ENCODE results near the gene TTLL5. TPM values are rescaled to one million over a fixed set of nuclear protein-coding genes. Genes with fewer than 3 reads are reported as not detected.

TTLL5 gene
- total and polyA plus RNA-seq, 2 of the 4 experiments (the other 2 are of a cell fraction) = 11.9 to 16.7 TPM

DNA sequence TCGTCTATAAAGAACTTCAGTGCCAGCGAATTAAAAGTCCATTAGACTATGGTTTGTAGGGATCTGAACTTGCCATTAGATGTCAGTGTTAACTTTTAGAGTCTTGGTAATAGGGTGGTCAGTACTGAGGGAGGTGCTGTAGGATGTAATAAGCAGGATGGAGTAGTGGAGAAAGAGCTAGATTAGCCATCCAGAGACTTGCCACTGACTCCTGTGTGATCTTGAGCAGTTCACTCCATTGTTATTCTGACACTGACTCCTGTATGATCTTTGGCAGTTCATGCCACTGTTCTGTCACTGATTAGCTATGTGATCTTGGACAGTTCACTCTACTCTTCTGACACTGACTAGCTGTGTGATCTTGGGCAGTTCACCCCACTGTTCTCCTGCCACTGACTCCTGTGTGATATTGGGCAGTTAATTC is 133.6 kb downstream of the TTLL5 start:
- no peaks in the 10 kb centered on the region for H3K4me1 ChIP-seq (ENCODE audit: control insufficient read depth, insufficient read depth, low read length)
- H3K23ac ChIP-seq (ENCODE audit: low read depth, low read length) = no peak overlapping the region
- intact Hi-C loops (cut with micrococcal nuclease) (loop anchor here (1.0 to 2.0 kb wide), 2 partner anchors 84 to 188 kb away; no protein-coding TSS in a partner anchor), in situ Hi-C loops (cut with MboI; ENCODE audit: low sequenced_read_pairs) (loop anchor here (10.0 kb wide), 1 partner anchor 190 kb away; the partner anchor contains the start of genes IFT43 and TGFB3), dilution Hi-C loops (cut with HindIII; ENCODE audit: low sequenced_read_pairs, unreplicated experiment) (no loop called here)
- H3K9me1 ChIP-seq (ENCODE audit: insufficient read depth, low read length) = no peaks in the 10 kb centered on the region
- POLR2A ChIA-PET (ENCODE audit: unreplicated experiment) = no interaction called here
- no peaks in the 10 kb centered on the region for H3K27me3 ChIP-seq (ENCODE audit: control insufficient read depth, insufficient read depth, low read length)
- no peaks in the 10 kb centered on the region for H3K9me3 ChIP-seq (ENCODE audit: control insufficient read depth, insufficient read depth, low read length)
- H2BK5ac ChIP-seq (ENCODE audit: low read depth, low read length, poor library complexity, severe bottlenecking) = no peak overlapping the region
- H3K36me3 ChIP-seq (ENCODE audit: control insufficient read depth, insufficient read depth, low read length) = peaks cover 3% of the 10 kb centered on the region
- no peak overlapping the region for H3K56ac ChIP-seq (ENCODE audit: extremely low read depth, insufficient read depth, low read length)
- H2BK15ac ChIP-seq (ENCODE audit: low read depth, low read length) = no peak overlapping the region
- no peak overlapping the region for H3K4me3 ChIP-seq (ENCODE audit: insufficient read depth, low read depth, low read length)
- BruUV-seq (replicated peaks) = no TSS peak
- 0 out of 2 replicates have a peak overlapping the region, but pooled peaks have one; percentile 19 for H3K14ac ChIP-seq (replicated peaks; ENCODE audit: low read depth, low read length)
- H3K18ac ChIP-seq (ENCODE audit: low read depth, low read length) = no peak overlapping the region
- H3K4me2 ChIP-seq (ENCODE audit: low read depth, low read length) = no peak overlapping the region
- H4K91ac ChIP-seq (ENCODE audit: insufficient read depth, low read depth, low read length) = no peak overlapping the region
- H4K8ac ChIP-seq (ENCODE audit: low read depth in 2 of 2, low read length in 2 of 2) = no peak overlapping the region
- peak overlapping the region; percentile 17; the same call in 1 of the 2 replicates for H2AK5ac ChIP-seq (ENCODE audit: low read depth, low read length)
- no peak overlapping the region for H3K9ac ChIP-seq (ENCODE audit: low read depth, low read length)
- no peaks in the 10 kb centered on the region for H3K79me1 ChIP-seq (ENCODE audit: low read depth in 1 of 2, low read length in 2 of 2)
- H2BK20ac ChIP-seq (ENCODE audit: low read depth, low read length) = no peak overlapping the region
- no peak overlapping the region for H2AFZ ChIP-seq (replicated peaks; ENCODE audit: low read length, poor library complexity)
- H2AK9ac ChIP-seq (replicated peaks; ENCODE audit: low read depth, low read length, poor library complexity) = no peak overlapping the region
- H3K27ac ChIP-seq (ENCODE audit: insufficient read depth, low read length) = no peak overlapping the region
- H4K20me1 ChIP-seq (ENCODE audit: insufficient read depth, low read length) = peaks cover 3% of the 10 kb centered on the region; the same call in 1 of the 2 replicates
- no CpG with 5 or more reads among the region's 2 CpGs for WGBS, 2 experiments (ENCODE audit: extremely low coverage in 2 of 2, insufficient read length in 1 of 2)
- no peak overlapping the region for H2BK120ac ChIP-seq (ENCODE audit: low read depth, low read length)
- CTCF ChIA-PET = interaction anchor here (0.5 to 3.1 kb wide), 15 partner anchors 8 to 363 kb away, joined by 3 to 15 read pairs (median 4); no protein-coding TSS in a partner anchor
- TF ChIP-seq MAZ (IDR thresholded peaks at IDR 0.05; ENCODE audit: borderline replicate concordance, low read depth, low read length) = no peak
- TF ChIP-seq, protein P1, sequence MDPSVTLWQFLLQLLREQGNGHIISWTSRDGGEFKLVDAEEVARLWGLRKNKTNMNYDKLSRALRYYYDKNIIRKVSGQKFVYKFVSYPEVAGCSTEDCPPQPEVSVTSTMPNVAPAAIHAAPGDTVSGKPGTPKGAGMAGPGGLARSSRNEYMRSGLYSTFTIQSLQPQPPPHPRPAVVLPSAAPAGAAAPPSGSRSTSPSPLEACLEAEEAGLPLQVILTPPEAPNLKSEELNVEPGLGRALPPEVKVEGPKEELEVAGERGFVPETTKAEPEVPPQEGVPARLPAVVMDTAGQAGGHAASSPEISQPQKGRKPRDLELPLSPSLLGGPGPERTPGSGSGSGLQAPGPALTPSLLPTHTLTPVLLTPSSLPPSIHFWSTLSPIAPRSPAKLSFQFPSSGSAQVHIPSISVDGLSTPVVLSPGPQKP (IDR thresholded peaks at IDR 0.05; ENCODE audit: borderline replicate concordance, low read depth, low read length) = no peak
- no peak for TF ChIP-seq RCOR1 (IDR thresholded peaks at IDR 0.05; ENCODE audit: insufficient replicate concordance, low read length)
- TF ChIP-seq FOS (IDR thresholded peaks at IDR 0.05; ENCODE audit: low read depth, low read length) = no peak
- TF ChIP-seq RAD21 (IDR thresholded peaks at IDR 0.05; ENCODE audit: low read length) = peak; percentile 76
- no peak for TF ChIP-seq CEBPB (IDR thresholded peaks at IDR 0.05; ENCODE audit: low read depth, low read length)
- no peak for TF ChIP-seq POLR2A (IDR thresholded peaks at IDR 0.05; ENCODE audit: low read depth, low read length)
- no peak for TF ChIP-seq CHD1 (IDR thresholded peaks at IDR 0.05; ENCODE audit: low read depth, low read length)
- no peak for TF ChIP-seq BHLHE40 (IDR thresholded peaks at IDR 0.05; ENCODE audit: low read depth, low read length)
- TF ChIP-seq SMC3 (IDR thresholded peaks at IDR 0.05; ENCODE audit: low read depth, low read length) = peak; percentile 64
- no peak for TF ChIP-seq NFE2L2 (IDR thresholded peaks at IDR 0.05; ENCODE audit: low read depth, low read length)
- TF ChIP-seq MXI1 (IDR thresholded peaks at IDR 0.05; ENCODE audit: borderline replicate concordance, low read depth, low read length) = no peak
- TF ChIP-seq, protein P2, sequence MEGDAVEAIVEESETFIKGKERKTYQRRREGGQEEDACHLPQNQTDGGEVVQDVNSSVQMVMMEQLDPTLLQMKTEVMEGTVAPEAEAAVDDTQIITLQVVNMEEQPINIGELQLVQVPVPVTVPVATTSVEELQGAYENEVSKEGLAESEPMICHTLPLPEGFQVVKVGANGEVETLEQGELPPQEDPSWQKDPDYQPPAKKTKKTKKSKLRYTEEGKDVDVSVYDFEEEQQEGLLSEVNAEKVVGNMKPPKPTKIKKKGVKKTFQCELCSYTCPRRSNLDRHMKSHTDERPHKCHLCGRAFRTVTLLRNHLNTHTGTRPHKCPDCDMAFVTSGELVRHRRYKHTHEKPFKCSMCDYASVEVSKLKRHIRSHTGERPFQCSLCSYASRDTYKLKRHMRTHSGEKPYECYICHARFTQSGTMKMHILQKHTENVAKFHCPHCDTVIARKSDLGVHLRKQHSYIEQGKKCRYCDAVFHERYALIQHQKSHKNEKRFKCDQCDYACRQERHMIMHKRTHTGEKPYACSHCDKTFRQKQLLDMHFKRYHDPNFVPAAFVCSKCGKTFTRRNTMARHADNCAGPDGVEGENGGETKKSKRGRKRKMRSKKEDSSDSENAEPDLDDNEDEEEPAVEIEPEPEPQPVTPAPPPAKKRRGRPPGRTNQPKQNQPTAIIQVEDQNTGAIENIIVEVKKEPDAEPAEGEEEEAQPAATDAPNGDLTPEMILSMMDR (conservative IDR thresholded peaks at IDR 0.05; ENCODE audit: low read depth, low read length) = peak; percentile 65
- H4K5ac ChIP-seq (ENCODE audit: low read depth, low read length) = no peak overlapping the region
- H3K4ac ChIP-seq (ENCODE audit: low read depth, low read length) = no peak overlapping the region
- ATAC-seq (ENCODE audit: low read depth) = peak; percentile 95
- DNase-seq = peak; percentile 72
